HEK293 (cell line): ENCODE results near the gene CHST14.

Experiments used
- CTCF ChIA-PET: fragments of 350-600 bp; formaldehyde crosslinking; extraction: SDS; loops from one replicate; lab custom pipeline; 2021; ENCODE audit warnings: antibody characterized with exemption; lab: Yijun Ruan, JAX
- POLR2A ChIA-PET: fragments of 300-600 bp; formaldehyde crosslinking; extraction: SDS; loops from one replicate; lab custom pipeline; 2020; ENCODE audit warnings: antibody characterized with exemption, inconsistent platforms; lab: Yijun Ruan, JAX
- H3K27ac ChIP-seq: fragments of 200-500 bp; sonication (Bioruptor generic); 2 replicates; pipeline ENCODE4 v1.5.1; 2014; ENCODE audit warnings: low read depth, low read length, control low read depth, inconsistent platforms; ENCODE audit errors: extremely low read depth
- H3K36me3 ChIP-seq, 2 experiments: fragments of 200-500 bp in 1 of 2; sonication (Bioruptor generic) in 1 of 2; 1 replicate in 1 of 2; 2 replicates in 1 of 2; pipeline ENCODE4 v1.5.1; 2014 to 2017; ENCODE audit warnings: inconsistent platforms in 2 of 2, low read length in 2 of 2; ENCODE audit not compliant: control insufficient read depth in 2 of 2, insufficient read depth in 1 of 2
- H3K4me1 ChIP-seq: fragments of 200-500 bp; sonication (Bioruptor generic); 2 replicates; pipeline ENCODE4 v1.5.1; 2014; ENCODE audit warnings: mild to moderate bottlenecking, low read length, inconsistent platforms; ENCODE audit not compliant: control insufficient read depth, insufficient read depth
- H3K4me3 ChIP-seq: 2 replicates; pipeline ENCODE4 v1.5.1; 2011; ENCODE audit warnings: low read depth, mild to moderate bottlenecking, control low read depth, low read length, moderate library complexity
- H3K9me3 ChIP-seq: fragments of 200-500 bp; sonication (Bioruptor generic); 2 replicates; pipeline ENCODE4 v1.5.1; 2014; ENCODE audit warnings: low read depth, low read length, inconsistent platforms; ENCODE audit not compliant: control insufficient read depth, insufficient read depth
- EGR2 ChIP-seq: fragments of 450-650 bp; formaldehyde crosslinking; IDR thresholded peaks from 2 replicates; pipeline ENCODE4 v1.5.1; 2016; ENCODE audit warnings: low read depth, missing biosample characterization, missing genetic modification characterization
- MYNN ChIP-seq: fragments of 450-650 bp; formaldehyde crosslinking; IDR thresholded peaks from 2 replicates; pipeline ENCODE4 v1.5.1; 2016; ENCODE audit warnings: missing biosample characterization, missing genetic modification characterization, borderline replicate concordance
- ZBTB1 ChIP-seq: fragments of 450-650 bp; formaldehyde crosslinking; IDR thresholded peaks from 2 replicates; pipeline ENCODE4 v1.5.1; 2016; ENCODE audit warnings: missing biosample characterization, missing genetic modification characterization
- ZNF16 ChIP-seq: fragments of 450-650 bp; formaldehyde crosslinking; IDR thresholded peaks from 2 replicates; pipeline ENCODE4 v1.5.1; 2016; ENCODE audit warnings: low read depth, missing biosample characterization, missing genetic modification characterization
- ZNF175 ChIP-seq: fragments of 450-650 bp; formaldehyde crosslinking; IDR thresholded peaks from 2 replicates; pipeline ENCODE4 v1.5.1; 2016; ENCODE audit warnings: missing biosample characterization, missing genetic modification characterization
- ZNF23 ChIP-seq: fragments of 450-650 bp; formaldehyde crosslinking; IDR thresholded peaks from 2 replicates; pipeline ENCODE4 v1.5.1; 2016; ENCODE audit warnings: missing biosample characterization, missing genetic modification characterization, borderline replicate concordance
- ZNF239 ChIP-seq: fragments of 450-650 bp; formaldehyde crosslinking; IDR thresholded peaks from 2 replicates; pipeline ENCODE4 v1.5.1; 2016; ENCODE audit warnings: missing biosample characterization, missing genetic modification characterization
- ZNF302 ChIP-seq: fragments of 450-650 bp; formaldehyde crosslinking; IDR thresholded peaks from 2 replicates; pipeline ENCODE4 v1.5.1; 2016; ENCODE audit warnings: missing biosample characterization, missing genetic modification characterization, low read depth
- ZNF426 ChIP-seq: fragments of 450-650 bp; formaldehyde crosslinking; IDR thresholded peaks from 2 replicates; pipeline ENCODE4 v1.5.1; 2017; ENCODE audit warnings: missing biosample characterization, missing genetic modification characterization, mild to moderate bottlenecking, inconsistent platforms, moderate library complexity
- ZNF747 ChIP-seq: fragments of 450-650 bp; formaldehyde crosslinking; IDR thresholded peaks from 2 replicates; pipeline ENCODE4 v1.5.1; 2016; ENCODE audit warnings: missing biosample characterization, missing genetic modification characterization
- ZNF830 ChIP-seq: fragments of 450-650 bp; IDR thresholded peaks from 2 replicates; pipeline ENCODE4 v1.5.0; 2018; ENCODE audit warnings: missing biosample characterization, missing genetic modification characterization, low read depth, mild to moderate bottlenecking, moderate library complexity
- ZXDB ChIP-seq: fragments of 450-650 bp; formaldehyde crosslinking; IDR thresholded peaks from 2 replicates; pipeline ENCODE4 v1.5.1; 2016; ENCODE audit warnings: missing biosample characterization, missing genetic modification characterization
- TF ChIP-seq, protein P1 (sequence below): fragments of 450-650 bp; formaldehyde crosslinking; IDR thresholded peaks from 2 replicates; pipeline ENCODE4 v1.5.1; 2016; ENCODE audit warnings: missing biosample characterization, missing genetic modification characterization
- TF ChIP-seq, protein P2 (sequence below): fragments of 450-650 bp; formaldehyde crosslinking; IDR thresholded peaks from 2 replicates; pipeline ENCODE4 v1.5.1; 2016; ENCODE audit warnings: missing biosample characterization, missing genetic modification characterization
- TF ChIP-seq, protein P3 (sequence below): fragments of 450-650 bp; formaldehyde crosslinking; IDR thresholded peaks from 2 replicates; pipeline ENCODE4 v1.5.1; 2016; ENCODE audit warnings: missing biosample characterization, missing genetic modification characterization, borderline replicate concordance
- TF ChIP-seq, protein P4 (sequence below): fragments of 450-650 bp; formaldehyde crosslinking; IDR thresholded peaks from 2 replicates; pipeline ENCODE4 v1.5.1; 2016; ENCODE audit warnings: missing biosample characterization, missing genetic modification characterization
- TF ChIP-seq, protein P5 (sequence below): fragments of 450-650 bp; IDR thresholded peaks from 2 replicates; pipeline ENCODE4 v1.5.1; 2018; ENCODE audit warnings: missing biosample characterization, missing genetic modification characterization

The CHST14 gene

DNA sequence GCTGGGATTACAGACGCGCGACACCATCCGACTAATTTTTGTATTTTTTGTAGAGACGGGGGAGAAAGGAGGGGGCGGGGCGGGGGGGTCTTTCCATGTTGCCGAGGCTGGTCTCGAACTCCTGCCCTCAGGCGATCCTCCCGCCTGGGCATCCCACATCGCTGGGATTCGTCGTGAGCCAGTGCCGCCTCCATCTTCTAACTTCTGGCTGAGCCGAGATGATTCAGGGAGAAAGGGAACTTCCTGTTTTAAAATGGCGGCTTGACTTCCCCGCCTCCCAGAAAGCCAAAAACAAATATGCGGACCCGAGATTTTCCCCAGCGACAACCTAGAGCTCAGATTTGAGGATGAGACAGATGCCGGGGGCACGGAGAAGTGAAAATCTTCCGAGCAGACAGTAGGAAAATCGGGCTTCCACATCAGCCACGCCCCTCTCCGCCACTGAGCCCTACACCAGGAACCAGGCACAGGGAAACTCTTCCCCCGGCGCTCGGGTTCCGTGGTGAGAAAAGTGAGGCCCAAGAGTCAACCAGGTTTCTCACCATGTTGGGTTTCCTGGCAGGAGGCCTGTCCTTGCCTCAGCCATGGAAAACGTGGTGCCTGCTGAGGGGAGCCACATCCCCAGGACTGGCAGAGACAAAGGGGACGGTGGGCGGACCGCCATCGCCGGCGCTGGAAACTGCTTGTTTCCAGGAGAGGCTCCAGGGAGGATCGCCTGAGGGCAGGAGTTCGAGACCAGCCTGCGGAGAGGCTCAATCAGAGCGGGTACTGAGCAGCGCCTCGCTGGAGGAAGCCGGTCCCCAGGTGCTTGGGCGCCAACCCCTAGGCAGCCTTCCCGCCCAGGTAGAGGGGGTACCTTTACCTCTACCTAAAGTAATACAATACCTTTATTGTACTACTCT, 18.7 kb downstream of the CHST14 start:
- CTCF ChIA-PET = no interaction called here
- H3K4me1 ChIP-seq = no peaks in the 10 kb centered on the region
- TF ChIP-seq, protein P1, sequence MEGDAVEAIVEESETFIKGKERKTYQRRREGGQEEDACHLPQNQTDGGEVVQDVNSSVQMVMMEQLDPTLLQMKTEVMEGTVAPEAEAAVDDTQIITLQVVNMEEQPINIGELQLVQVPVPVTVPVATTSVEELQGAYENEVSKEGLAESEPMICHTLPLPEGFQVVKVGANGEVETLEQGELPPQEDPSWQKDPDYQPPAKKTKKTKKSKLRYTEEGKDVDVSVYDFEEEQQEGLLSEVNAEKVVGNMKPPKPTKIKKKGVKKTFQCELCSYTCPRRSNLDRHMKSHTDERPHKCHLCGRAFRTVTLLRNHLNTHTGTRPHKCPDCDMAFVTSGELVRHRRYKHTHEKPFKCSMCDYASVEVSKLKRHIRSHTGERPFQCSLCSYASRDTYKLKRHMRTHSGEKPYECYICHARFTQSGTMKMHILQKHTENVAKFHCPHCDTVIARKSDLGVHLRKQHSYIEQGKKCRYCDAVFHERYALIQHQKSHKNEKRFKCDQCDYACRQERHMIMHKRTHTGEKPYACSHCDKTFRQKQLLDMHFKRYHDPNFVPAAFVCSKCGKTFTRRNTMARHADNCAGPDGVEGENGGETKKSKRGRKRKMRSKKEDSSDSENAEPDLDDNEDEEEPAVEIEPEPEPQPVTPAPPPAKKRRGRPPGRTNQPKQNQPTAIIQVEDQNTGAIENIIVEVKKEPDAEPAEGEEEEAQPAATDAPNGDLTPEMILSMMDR = no peak
- TF ChIP-seq, protein P2, sequence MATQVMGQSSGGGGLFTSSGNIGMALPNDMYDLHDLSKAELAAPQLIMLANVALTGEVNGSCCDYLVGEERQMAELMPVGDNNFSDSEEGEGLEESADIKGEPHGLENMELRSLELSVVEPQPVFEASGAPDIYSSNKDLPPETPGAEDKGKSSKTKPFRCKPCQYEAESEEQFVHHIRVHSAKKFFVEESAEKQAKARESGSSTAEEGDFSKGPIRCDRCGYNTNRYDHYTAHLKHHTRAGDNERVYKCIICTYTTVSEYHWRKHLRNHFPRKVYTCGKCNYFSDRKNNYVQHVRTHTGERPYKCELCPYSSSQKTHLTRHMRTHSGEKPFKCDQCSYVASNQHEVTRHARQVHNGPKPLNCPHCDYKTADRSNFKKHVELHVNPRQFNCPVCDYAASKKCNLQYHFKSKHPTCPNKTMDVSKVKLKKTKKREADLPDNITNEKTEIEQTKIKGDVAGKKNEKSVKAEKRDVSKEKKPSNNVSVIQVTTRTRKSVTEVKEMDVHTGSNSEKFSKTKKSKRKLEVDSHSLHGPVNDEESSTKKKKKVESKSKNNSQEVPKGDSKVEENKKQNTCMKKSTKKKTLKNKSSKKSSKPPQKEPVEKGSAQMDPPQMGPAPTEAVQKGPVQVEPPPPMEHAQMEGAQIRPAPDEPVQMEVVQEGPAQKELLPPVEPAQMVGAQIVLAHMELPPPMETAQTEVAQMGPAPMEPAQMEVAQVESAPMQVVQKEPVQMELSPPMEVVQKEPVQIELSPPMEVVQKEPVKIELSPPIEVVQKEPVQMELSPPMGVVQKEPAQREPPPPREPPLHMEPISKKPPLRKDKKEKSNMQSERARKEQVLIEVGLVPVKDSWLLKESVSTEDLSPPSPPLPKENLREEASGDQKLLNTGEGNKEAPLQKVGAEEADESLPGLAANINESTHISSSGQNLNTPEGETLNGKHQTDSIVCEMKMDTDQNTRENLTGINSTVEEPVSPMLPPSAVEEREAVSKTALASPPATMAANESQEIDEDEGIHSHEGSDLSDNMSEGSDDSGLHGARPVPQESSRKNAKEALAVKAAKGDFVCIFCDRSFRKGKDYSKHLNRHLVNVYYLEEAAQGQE (tag by site-specific recombination) = no peak
- TF ChIP-seq ZXDB (no peak), MYNN (tag by site-specific recombination) (no peak), ZNF23 (tag by site-specific recombination) (no peak), EGR2 (tag by site-specific recombination) (no peak), ZBTB1 (tag by site-specific recombination) (no peak), ZNF747 (tag by site-specific recombination) (no peak), ZNF175 (no peak), ZNF426 (tag by site-specific recombination) (no peak), ZNF830 (tag by site-specific recombination) (no peak), ZNF302 (tag by site-specific recombination) (no peak)
- TF ChIP-seq, protein P3, sequence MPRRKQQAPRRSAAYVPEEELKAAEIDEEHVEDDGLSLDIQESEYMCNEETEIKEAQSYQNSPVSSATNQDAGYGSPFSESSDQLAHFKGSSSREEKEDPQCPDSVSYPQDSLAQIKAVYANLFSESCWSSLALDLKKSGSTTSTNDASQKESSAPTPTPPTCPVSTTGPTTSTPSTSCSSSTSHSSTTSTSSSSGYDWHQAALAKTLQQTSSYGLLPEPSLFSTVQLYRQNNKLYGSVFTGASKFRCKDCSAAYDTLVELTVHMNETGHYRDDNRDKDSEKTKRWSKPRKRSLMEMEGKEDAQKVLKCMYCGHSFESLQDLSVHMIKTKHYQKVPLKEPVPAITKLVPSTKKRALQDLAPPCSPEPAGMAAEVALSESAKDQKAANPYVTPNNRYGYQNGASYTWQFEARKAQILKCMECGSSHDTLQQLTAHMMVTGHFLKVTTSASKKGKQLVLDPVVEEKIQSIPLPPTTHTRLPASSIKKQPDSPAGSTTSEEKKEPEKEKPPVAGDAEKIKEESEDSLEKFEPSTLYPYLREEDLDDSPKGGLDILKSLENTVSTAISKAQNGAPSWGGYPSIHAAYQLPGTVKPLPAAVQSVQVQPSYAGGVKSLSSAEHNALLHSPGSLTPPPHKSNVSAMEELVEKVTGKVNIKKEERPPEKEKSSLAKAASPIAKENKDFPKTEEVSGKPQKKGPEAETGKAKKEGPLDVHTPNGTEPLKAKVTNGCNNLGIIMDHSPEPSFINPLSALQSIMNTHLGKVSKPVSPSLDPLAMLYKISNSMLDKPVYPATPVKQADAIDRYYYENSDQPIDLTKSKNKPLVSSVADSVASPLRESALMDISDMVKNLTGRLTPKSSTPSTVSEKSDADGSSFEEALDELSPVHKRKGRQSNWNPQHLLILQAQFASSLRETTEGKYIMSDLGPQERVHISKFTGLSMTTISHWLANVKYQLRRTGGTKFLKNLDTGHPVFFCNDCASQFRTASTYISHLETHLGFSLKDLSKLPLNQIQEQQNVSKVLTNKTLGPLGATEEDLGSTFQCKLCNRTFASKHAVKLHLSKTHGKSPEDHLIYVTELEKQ (tag by site-specific recombination) = no peak
- TF ChIP-seq, all 188 proteins: peak for 0
- Histone ChIP-seq H3K27ac (no peak overlapping the region), H3K36me3 (no peaks in the 10 kb centered on the region), H3K4me3 (no peak overlapping the region), H3K9me3 (no peaks in the 10 kb centered on the region)
- POLR2A ChIA-PET = no interaction called here

DNA sequence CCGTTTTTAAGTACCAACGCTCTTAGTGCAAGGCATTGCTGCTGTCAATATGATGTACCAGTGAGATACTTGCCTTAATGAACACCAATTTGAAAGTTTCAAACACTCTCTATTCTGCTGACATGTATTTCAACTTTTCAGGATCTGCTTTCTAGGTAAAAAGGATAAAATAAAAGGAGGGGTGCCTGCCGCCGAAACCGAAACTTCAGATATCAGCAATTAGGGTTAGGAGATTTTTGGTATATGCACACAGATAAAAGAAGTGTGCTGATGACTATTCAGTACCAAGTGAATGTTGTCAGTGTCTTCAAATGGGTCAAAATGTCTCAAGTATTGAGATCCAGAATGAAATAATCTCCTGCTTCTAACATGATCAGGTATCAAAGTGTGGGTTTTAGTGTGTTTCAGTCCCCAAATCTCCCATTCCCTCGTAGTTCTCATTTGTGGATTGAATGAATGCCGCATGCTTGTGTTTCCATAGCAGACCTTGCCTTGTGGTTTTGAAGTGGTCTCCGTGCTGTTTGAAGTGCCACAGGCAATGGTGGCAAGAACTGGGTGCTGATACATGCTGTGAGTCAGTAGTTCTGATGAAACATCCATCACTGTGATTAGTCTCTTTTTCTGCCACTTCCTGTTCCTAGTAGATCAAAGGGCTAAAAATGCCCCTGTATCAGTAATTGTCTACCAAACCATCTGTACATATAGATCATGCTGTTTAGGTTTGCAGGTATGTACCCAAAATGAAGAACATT, 22.5 kb downstream of the CHST14 start:
- H3K4me1 ChIP-seq = no peaks in the 10 kb centered on the region
- H3K9me3 ChIP-seq = no peaks in the 10 kb centered on the region
- ChIA-PET POLR2A (no interaction called here), CTCF (no interaction called here)
- H3K27ac ChIP-seq = no peak overlapping the region
- H3K36me3 ChIP-seq = no peaks in the 10 kb centered on the region
- H3K4me3 ChIP-seq = no peak overlapping the region
- TF ChIP-seq, protein P4, sequence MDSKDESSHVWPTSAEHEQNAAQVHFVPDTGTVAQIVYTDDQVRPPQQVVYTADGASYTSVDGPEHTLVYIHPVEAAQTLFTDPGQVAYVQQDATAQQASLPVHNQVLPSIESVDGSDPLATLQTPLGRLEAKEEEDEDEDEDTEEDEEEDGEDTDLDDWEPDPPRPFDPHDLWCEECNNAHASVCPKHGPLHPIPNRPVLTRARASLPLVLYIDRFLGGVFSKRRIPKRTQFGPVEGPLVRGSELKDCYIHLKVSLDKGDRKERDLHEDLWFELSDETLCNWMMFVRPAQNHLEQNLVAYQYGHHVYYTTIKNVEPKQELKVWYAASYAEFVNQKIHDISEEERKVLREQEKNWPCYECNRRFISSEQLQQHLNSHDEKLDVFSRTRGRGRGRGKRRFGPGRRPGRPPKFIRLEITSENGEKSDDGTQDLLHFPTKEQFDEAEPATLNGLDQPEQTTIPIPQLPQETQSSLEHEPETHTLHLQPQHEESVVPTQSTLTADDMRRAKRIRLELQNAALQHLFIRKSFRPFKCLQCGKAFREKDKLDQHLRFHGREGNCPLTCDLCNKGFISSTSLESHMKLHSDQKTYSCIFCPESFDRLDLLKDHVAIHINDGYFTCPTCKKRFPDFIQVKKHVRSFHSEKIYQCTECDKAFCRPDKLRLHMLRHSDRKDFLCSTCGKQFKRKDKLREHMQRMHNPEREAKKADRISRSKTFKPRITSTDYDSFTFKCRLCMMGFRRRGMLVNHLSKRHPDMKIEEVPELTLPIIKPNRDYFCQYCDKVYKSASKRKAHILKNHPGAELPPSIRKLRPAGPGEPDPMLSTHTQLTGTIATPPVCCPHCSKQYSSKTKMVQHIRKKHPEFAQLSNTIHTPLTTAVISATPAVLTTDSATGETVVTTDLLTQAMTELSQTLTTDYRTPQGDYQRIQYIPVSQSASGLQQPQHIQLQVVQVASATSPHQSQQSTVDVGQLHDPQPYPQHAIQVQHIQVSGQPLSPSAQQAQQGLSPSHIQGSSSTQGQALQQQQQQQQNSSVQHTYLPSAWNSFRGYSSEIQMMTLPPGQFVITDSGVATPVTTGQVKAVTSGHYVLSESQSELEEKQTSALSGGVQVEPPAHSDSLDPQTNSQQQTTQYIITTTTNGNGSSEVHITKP (tag by site-specific recombination) = no peak
- TF ChIP-seq ZNF16 (no peak), ZNF239 (tag by site-specific recombination) (no peak)
- TF ChIP-seq, protein P5, sequence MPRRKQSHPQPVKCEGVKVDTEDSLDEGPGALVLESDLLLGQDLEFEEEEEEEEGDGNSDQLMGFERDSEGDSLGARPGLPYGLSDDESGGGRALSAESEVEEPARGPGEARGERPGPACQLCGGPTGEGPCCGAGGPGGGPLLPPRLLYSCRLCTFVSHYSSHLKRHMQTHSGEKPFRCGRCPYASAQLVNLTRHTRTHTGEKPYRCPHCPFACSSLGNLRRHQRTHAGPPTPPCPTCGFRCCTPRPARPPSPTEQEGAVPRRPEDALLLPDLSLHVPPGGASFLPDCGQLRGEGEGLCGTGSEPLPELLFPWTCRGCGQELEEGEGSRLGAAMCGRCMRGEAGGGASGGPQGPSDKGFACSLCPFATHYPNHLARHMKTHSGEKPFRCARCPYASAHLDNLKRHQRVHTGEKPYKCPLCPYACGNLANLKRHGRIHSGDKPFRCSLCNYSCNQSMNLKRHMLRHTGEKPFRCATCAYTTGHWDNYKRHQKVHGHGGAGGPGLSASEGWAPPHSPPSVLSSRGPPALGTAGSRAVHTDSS = no peak
